C4-2B (cell line): ENCODE data around the gene ADAR.

ENCODE experiments used
- ZFX ChIP-seq: fragments of 450-650 bp; IDR thresholded peaks from 2 replicates; pipeline ENCODE4 v1.6.1; 2017
- TF ChIP-seq, protein P1 (sequence below): fragments of 450-650 bp; conservative IDR thresholded peaks from 2 replicates; pipeline ENCODE4 v1.5.1; 2017; ENCODE audit warnings: mild to moderate bottlenecking

- TF ChIP-seq, protein P1, sequence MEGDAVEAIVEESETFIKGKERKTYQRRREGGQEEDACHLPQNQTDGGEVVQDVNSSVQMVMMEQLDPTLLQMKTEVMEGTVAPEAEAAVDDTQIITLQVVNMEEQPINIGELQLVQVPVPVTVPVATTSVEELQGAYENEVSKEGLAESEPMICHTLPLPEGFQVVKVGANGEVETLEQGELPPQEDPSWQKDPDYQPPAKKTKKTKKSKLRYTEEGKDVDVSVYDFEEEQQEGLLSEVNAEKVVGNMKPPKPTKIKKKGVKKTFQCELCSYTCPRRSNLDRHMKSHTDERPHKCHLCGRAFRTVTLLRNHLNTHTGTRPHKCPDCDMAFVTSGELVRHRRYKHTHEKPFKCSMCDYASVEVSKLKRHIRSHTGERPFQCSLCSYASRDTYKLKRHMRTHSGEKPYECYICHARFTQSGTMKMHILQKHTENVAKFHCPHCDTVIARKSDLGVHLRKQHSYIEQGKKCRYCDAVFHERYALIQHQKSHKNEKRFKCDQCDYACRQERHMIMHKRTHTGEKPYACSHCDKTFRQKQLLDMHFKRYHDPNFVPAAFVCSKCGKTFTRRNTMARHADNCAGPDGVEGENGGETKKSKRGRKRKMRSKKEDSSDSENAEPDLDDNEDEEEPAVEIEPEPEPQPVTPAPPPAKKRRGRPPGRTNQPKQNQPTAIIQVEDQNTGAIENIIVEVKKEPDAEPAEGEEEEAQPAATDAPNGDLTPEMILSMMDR: no peak
- no peak for TF ChIP-seq ZFX
These were observed 2.5 kb downstream of the ADAR start for GRCh38 chr1:154605534-154605933.
